ENCODE results near the gene CALML5.
"Not testable (repeated sequence)": the region's sequence is repeated elsewhere in the genome, so short reads cannot be mapped to it uniquely, and the experiment has no call there.

The CALML5 gene

GRCh38 chr10:5479481-5480161 is 19.7 kb downstream of the CALML5 start:
- no peak for DNase-seq

DNA sequence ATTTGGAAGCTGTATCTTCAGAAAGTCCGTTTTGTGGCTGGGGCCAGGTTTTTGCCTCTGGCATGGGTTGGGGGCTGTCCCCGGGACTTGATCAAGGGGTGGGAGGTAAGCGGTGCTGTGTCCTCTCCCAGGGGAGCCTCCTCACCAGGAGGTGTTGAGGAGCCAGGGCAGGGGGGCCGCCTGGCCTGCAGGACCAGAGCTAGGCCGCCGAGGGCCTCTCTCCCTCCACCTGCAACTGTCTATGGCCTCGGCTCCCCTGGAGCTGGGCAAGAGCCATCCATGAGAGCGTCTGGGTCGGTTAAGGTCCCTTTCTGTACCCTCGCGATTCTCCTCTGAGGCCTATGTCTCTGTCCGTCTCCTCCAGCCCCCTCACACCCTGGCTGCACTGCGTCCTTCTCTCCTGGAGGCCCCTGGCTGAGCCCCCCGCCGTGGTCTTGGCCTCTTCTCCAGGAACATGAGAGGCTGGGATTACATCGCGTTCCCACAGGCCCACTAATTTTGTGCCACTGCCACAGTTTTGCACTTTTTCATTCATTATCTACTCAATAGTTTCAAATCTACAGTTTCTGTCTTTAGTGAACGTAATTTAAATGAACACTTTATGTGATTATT is 20.6 kb downstream of the CALML5 start:
- no peak for DNase-seq

DNA sequence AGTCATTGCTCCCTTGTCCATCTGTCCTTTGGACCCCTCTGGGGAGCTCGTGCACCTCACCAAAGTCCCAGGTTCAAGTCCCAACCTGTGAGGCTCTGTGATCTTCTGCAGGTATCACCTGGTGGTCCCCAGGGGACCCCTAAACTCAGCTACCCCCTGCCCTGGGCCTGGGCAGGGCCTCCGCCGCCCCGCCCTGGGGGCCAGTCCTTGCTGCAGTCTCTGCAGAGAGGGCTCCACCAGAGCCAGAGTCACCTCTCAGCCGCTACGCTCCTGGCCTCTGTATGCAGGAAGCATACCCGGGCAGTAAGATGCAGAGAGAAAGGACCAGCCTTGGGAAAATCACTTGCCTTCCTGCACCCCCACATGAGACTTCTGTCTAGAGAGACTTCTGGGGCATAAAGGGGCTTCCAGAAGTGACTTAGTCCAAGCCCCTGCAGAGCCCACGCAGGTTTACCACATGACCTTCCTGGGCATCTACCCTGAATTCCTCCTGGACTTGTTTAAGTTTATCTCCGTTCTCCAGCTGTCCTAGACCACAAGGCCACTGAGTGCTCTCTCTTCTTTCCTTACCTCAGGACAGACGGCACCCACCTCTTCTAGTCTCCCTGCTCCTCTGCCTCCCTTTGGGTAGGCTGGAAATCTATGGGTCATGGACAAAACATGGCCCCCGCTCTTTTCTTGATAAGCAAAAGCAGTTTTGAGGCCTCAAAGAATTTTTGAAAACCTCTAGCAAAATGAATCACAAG is 21.2 kb downstream of the CALML5 start:
- no peak for DNase-seq

GRCh38 chr10:5476918-5477525 is 22.3 kb downstream of the CALML5 start:
- no peak for DNase-seq

DNA sequence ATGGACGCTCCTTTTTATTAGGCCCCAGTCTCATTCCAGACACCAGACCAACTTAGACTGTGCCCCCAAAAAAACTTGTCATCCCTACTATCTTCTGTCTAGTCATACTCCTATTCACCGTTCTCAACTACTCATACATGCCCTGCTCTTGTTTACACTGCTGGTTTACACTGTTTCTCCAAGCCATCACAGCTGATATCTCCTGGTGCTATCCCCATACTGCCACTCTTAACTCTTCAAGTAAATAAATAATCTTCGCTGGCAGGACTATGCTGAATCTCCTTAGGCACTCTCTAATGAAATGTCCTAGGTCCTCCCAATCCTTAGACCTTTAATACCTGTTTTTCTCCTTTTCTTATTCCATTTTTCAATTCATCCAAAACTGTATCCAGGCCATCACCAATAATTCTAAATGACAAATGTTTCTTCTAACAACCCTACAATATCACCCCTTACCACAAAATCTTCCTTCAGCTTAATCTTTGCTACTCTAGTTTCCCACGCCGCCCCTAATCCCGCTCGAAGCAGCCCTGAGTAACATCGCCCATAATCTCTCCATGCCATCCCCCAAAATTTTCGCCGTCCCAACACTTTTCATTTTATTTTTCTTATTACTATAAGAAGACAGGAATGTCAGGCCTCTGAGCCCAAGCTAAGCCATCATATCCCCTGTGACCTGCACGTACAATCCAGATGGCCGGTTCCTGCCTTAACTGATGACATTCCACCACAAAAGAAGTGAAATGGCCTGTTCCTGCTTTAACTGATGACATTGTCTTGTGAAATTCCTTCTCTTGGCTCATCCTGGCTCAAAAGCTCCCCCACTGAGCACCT is 23.2 kb downstream of the CALML5 start:
- DNase-seq = not testable (repeated sequence)

GRCh38 chr10:5475088-5475487 is 24.3 kb downstream of the CALML5 start:
- DNase-seq = not testable (repeated sequence)

DNA sequence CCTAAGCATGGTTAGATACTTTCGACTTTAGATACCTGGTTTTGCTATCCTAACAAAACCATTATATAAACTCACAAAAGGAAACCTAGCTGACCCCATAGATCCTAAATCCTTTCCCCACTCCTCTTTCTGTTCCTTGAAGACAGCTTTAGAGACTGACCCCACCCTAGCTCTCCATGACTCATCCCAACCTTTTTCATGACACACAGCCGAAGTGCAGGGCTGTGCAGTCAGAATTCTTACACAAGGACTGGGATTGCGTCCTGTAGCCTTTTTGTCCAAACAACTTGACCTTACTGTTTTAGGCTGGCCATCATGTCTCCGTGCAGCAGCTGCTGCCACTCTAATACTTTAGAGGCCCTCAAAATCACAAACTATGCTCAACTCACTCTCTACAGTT is 24.7 kb downstream of the CALML5 start:
- DNase-seq = not testable (repeated sequence)

DNA sequence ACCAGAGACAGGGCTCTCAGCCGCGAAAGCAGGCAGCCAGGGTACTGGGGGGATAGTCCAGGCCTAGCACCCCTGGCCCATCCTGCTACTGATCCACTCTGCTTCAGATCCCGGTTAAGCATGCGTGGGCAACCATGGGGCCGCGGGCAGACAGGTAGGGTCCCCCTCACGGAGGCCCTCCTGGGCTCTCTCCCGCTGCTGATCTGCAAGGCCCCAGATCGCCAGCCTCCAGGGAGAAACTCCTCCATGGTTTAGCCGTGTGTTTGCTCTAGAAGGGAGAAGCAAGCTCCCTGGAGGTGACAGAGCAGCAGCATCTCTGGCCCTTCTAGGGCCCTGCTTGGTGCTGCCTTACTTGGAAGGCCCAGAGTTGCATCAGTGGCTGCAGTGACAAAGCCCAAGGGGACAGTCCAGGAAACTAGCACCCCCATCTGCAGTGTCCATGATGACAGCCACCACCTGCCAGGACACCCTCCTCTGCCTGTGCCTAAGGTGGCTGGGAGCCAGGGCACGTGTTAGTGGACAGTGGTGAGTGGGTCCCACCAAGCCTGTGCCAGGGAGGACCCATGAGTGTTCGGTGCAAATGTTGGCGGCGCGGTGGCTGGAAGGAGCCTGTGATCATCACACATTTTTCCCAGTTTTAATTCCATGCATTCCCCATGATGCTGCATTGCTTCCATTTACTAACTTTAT is 29.2 kb downstream of the CALML5 start:
- no peak for DNase-seq

GRCh38 chr10:5469353-5470061 is 29.9 kb downstream of the CALML5 start:
- DNase-seq = no peak

- DNase-seq = no peak
Measured at GRCh38 chr10:5468262-5469106, 30.9 kb downstream of the CALML5 start.

- DNase-seq = no peak
Measured at GRCh38 chr10:5467634-5468255, 31.6 kb downstream of the CALML5 start.

DNA sequence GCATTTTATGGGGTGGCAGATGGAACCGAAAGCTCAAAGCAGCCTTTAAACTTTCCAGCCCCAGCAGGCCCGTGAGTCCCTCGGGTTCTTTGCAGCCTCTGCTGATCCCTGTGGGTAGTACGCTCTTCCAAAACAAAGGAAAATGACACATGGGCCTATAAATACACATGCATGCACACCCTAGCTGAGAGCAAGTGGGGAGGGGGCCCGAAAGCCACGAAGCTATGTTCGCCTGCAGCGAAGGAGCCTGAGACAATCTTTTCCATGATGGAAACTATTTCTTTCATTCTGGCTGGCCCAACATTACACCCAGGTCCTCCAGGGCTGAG is 32.2 kb downstream of the CALML5 start:
- DNase-seq = no peak

GRCh38 chr10:5466451-5467206 is 32.7 kb downstream of the CALML5 start:
- DNase-seq = no peak

GRCh38 chr10:5465976-5466450 is 33.4 kb downstream of the CALML5 start:
- DNase-seq = no peak

GRCh38 chr10:5464546-5464945 is 34.8 kb downstream of the CALML5 start:
- DNase-seq = no peak

GRCh38 chr10:5462841-5463293 is 36.5 kb downstream of the CALML5 start:
- no peak for DNase-seq

DNA sequence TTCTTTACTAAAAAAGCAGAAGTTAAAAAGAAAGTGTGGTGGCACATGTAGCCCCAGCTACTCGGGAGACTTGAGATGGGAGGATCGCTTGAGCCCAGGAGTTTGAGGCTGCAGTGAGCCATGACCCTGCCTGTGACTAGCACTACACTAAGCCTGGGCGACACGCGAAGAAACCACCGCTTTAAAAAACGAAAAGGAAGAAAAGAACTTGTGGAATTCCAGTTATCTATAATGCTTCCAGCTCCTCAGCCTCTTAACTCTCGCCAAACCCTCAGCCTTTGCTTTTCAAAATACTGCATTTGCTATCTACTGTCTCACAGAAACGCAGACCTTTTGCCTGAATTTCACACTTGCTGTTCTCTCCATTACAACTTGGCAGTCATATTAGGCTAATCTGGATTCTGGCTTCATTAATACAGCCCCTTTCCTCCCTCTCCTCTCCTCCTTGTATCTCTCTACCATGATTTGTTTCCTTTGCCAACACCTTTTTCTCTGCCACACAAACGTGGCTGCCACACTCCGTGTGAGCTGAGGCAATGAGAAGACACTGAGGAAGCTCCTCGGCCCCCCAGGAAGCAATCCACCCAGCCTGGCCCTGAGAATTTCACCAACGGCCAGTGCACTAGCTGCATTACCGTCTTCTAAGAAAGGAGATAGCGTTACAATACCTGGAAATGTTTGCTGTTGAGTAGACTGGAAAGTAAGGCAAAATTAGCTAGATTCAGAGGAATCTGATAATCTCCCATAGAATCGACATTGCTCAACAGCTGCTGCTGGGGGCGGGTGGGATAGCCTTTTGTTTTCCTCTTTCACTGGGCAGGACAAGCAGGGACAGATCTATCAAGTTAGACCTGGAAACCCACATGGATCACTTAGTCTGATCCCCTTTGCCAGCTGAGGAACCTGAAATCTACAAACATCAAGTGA is 37.2 kb downstream of the CALML5 start:
- no peak for DNase-seq

DNA sequence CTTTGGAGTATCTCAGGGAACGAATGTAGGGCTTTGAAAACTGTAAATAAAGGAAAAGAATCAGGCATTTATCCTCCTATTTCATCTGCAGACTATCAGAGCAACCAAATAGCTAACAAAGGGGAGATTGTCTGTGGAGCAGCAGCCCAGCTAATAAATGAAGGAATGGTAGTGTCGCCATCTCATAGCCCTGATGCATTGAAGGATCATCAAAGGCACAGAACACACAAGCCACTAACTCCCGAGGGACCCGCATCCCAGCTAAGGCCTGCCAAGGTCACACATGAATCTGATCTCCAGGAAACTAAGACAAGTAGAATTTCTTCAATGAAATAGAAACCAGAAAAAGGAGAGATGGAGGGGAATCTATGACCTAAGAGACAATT is 38.2 kb downstream of the CALML5 start:
- no peak for DNase-seq

All from CD4-positive, alpha-beta T cell treated with Interferon gamma for 1 hour (primary cell).